GM12864 (cell line): ENCODE measurements around the gene ZNF697.
A peak's percentile ranks its signal among the peaks of the same experiment; 100 is the strongest.
"Not testable (repeated sequence)": the region's sequence is repeated elsewhere in the genome, so short reads cannot be mapped to it uniquely, and the experiment has no call there.

ENCODE experiments used
- DNase-seq: peaks from one replicate; pipeline ENCODE4 v3.0.0-alpha.2; 2011; ENCODE audit warnings: low read depth
- H3K4me3 ChIP-seq: 2 replicates; pipeline ENCODE4 v1.5.1; 2011; ENCODE audit warnings: mild to moderate bottlenecking, low read depth, low read length, control low read depth
- CTCF ChIP-seq: IDR thresholded peaks from 2 replicates; pipeline ENCODE4 v1.5.1; 2011; ENCODE audit warnings: low read depth, mild to moderate bottlenecking, moderate library complexity, low read length, control low read depth, inconsistent platforms; ENCODE audit errors: missing control alignments

The ZNF697 gene

GRCh38 chr1:119647734-119648619, at the start of gene ZNF697:
Gene ZNF697 (minus strand): TSS chr1:119648266. CDS start chr1:119626100, 22,166 bp downstream.
- no peak for TF ChIP-seq CTCF
- peak within 1 kb of the TSS; percentile 75 for H3K4me3 ChIP-seq
- no peak for DNase-seq

GRCh38 chr1:119697598-119697997, 49.5 kb upstream of the ZNF697 start:
- no peak for DNase-seq
- TF ChIP-seq CTCF: no peak
- H3K4me3 ChIP-seq: no peak overlapping the region

GRCh38 chr1:119696863-119697262, 48.8 kb upstream of the ZNF697 start:
- not testable (repeated sequence) for DNase-seq, H3K4me3 ChIP-seq

GRCh38 chr1:119689511-119689910, 41.4 kb upstream of the ZNF697 start:
- TF ChIP-seq CTCF: no peak
- DNase-seq: no peak
- no peak overlapping the region for H3K4me3 ChIP-seq

GRCh38 chr1:119688810-119689209, 40.7 kb upstream of the ZNF697 start:
- no peak for TF ChIP-seq CTCF
- H3K4me3 ChIP-seq: no peak overlapping the region
- no peak for DNase-seq

- TF ChIP-seq CTCF: no peak
- no peak overlapping the region for H3K4me3 ChIP-seq
- DNase-seq: no peak
These were observed 39.5 kb upstream of the ZNF697 start for GRCh38 chr1:119687434-119688079.

- DNase-seq: no peak
- no peak for TF ChIP-seq CTCF
- H3K4me3 ChIP-seq: no peak overlapping the region
These were observed 38.6 kb upstream of the ZNF697 start for GRCh38 chr1:119686661-119687060.
